GM12878 (cell line): ENCODE measurements around the gene CCSER2. TPM values are rescaled to one million over a fixed set of nuclear protein-coding genes. Genes with fewer than 3 reads are reported as not detected.

Experiments used
- ATAC-seq: fragments of 200-7000 bp; cut with Tn5 transposase; 3 replicates; pipeline ENCODE4 v1.9.1; 2020; ENCODE audit warnings: mild to moderate bottlenecking, moderate library complexity
- BruUV-seq: library from RNA; stranded (reverse); fragments of 400-500 nt; replicated peaks from 2 replicates; lab custom pipeline; 2021; lab: Mats Ljungman, UMichigan
- CTCF ChIA-PET: fragments of 300-600 bp; sonication (Branson Sonifier 250); formaldehyde crosslinking; extraction: SDS; loops from one replicate; lab custom pipeline; 2021; ENCODE audit warnings: inconsistent platforms; lab: Yijun Ruan, JAX
- POLR2A ChIA-PET: fragments of 350-600 bp; formaldehyde crosslinking; extraction: SDS; loops from one replicate; lab custom pipeline; 2021; ENCODE audit warnings: inconsistent platforms; lab: Charles Lee
- RAD21 ChIA-PET: fragments of 300-600 bp; sonication (Branson Sonifier 250); formaldehyde crosslinking; loops from one replicate; lab custom pipeline; 2023; ENCODE audit warnings: antibody characterized with exemption; ENCODE audit not compliant: unreplicated experiment; lab: Charles Lee
- SMC1A ChIA-PET: fragments of 300-600 bp; sonication (Branson Sonifier 250); formaldehyde crosslinking; loops from one replicate; lab custom pipeline; 2023; ENCODE audit not compliant: unreplicated experiment, uncharacterized antibody; lab: Charles Lee
- DNase-seq: peaks from one replicate; pipeline ENCODE4 v3.0.0-alpha.2; 2011; ENCODE audit warnings: low read depth, low spot score
- FAIRE-seq: peaks from 3 replicates; lab custom pipeline; 2011; peaks lifted over from hg19 to GRCh38; lab: Jason Lieb, UNC
- H2AFZ ChIP-seq: 2 replicates; pipeline ENCODE4 v1.6.0; 2011; ENCODE audit warnings: low read depth, low read length, control low read depth; ENCODE audit not compliant: control insufficient read depth
- H3K27ac ChIP-seq: 2 replicates; pipeline ENCODE4 v1.5.1; 2011; ENCODE audit warnings: control low read depth; ENCODE audit not compliant: control insufficient read depth, insufficient read depth
- H3K27me3 ChIP-seq, 2 experiments: replicated peaks in 1 of 2; 2 replicates each; pipeline versions ENCODE4 v1.6.0 to v1.6.1; 2011; ENCODE audit warnings: low read length in 1 of 2; ENCODE audit not compliant: control insufficient read depth in 2 of 2, insufficient read depth in 2 of 2
- H3K36me3 ChIP-seq, 2 experiments: 2 replicates each; pipeline ENCODE4 v1.5.1; 2011; ENCODE audit warnings: low read length in 1 of 2; ENCODE audit not compliant: control insufficient read depth in 2 of 2, insufficient read depth in 2 of 2
- H3K4me1 ChIP-seq: 2 replicates; pipeline ENCODE4 v1.6.1; 2011; ENCODE audit warnings: mild to moderate bottlenecking, low read length, moderate library complexity, mixed read lengths; ENCODE audit not compliant: control insufficient read depth, insufficient read depth
- H3K4me2 ChIP-seq: 2 replicates; pipeline ENCODE4 v1.6.0; 2011; ENCODE audit warnings: control low read depth; ENCODE audit not compliant: control insufficient read depth, insufficient read depth
- H3K4me3 ChIP-seq: fragments of 200-600 bp; sonication (generic); 2 replicates; pipeline ENCODE4 v1.5.1; 2016
- H3K79me2 ChIP-seq: 2 replicates; pipeline ENCODE4 v1.6.0; 2011; ENCODE audit warnings: low read length; ENCODE audit not compliant: control insufficient read depth, insufficient read depth
- H3K9ac ChIP-seq: 2 replicates; pipeline ENCODE4 v1.8.0; 2011; ENCODE audit warnings: low read length, control low read depth, mixed read lengths; ENCODE audit not compliant: control insufficient read depth, insufficient read depth
- H3K9me3 ChIP-seq: replicated peaks from 3 replicates; pipeline ENCODE4 v1.5.1; 2011; ENCODE audit warnings: mild to moderate bottlenecking, low read length; ENCODE audit not compliant: control insufficient read depth, insufficient read depth
- H4K20me1 ChIP-seq: 2 replicates; pipeline ENCODE4 v1.6.0; 2011; ENCODE audit not compliant: control insufficient read depth, insufficient read depth
- BACH1 ChIP-seq: fragments of 450-650 bp; IDR thresholded peaks from 2 replicates; pipeline ENCODE4 v1.6.1; 2017; ENCODE audit warnings: mild to moderate bottlenecking, borderline replicate concordance
- BHLHE40 ChIP-seq, 2 experiments: fragments of 450-650 bp in 1 of 2; IDR thresholded peaks; 2 replicates each; pipeline ENCODE4 v1.6.1; 2011 to 2017; ENCODE audit warnings: low read depth in 2 of 2, borderline replicate concordance in 1 of 2, improper control_type of control experiment in 1 of 2, low read length in 1 of 2, mild to moderate bottlenecking in 1 of 2
- CBX5 ChIP-seq: sonication (generic); IDR thresholded peaks from 2 replicates; pipeline ENCODE4 v1.6.1; 2016; ENCODE audit warnings: low read depth, moderate library complexity, mild to moderate bottlenecking, inconsistent platforms
- ETV6 ChIP-seq, 2 experiments: fragments of 450-650 bp in 1 of 2; IDR thresholded peaks in 1 of 2; conservative IDR thresholded peaks in 1 of 2; 2 replicates each; pipeline ENCODE4 v1.6.1; 2014; ENCODE audit warnings: antibody characterized with exemption in 1 of 2, borderline replicate concordance in 1 of 2, low read depth in 1 of 2, mild to moderate bottlenecking in 1 of 2, moderate library complexity in 1 of 2
- HDGF ChIP-seq: fragments of 450-650 bp; IDR thresholded peaks from 2 replicates; pipeline ENCODE4 v1.6.1; 2016; ENCODE audit warnings: antibody characterized with exemption
- IRF5 ChIP-seq: fragments of 450-650 bp; IDR thresholded peaks from 2 replicates; pipeline ENCODE4 v1.6.1; 2017; ENCODE audit warnings: borderline replicate concordance
- KDM1A ChIP-seq: fragments of 200-600 bp; sonication (generic); IDR thresholded peaks from 2 replicates; pipeline ENCODE4 v1.6.1; 2016; ENCODE audit warnings: borderline replicate concordance
- MAX ChIP-seq: IDR thresholded peaks from 2 replicates; pipeline ENCODE4 v1.6.1; 2012; ENCODE audit warnings: low read depth, low read length, improper control_type of control experiment
- NBN ChIP-seq: fragments of 450-650 bp; IDR thresholded peaks from 2 replicates; pipeline ENCODE4 v1.6.1; 2016
- NFIC ChIP-seq: IDR thresholded peaks from 2 replicates; pipeline ENCODE4 v1.6.1; 2012; ENCODE audit warnings: low read depth, mild to moderate bottlenecking, inconsistent platforms, low read length, moderate library complexity
- POU2F2 ChIP-seq: IDR thresholded peaks from 3 replicates; pipeline ENCODE4 v1.6.1; 2011; ENCODE audit warnings: low read depth, mild to moderate bottlenecking, low read length, borderline replicate concordance
- SMAD1 ChIP-seq: fragments of 450-650 bp; IDR thresholded peaks from 2 replicates; pipeline ENCODE4 v1.6.1; 2018; ENCODE audit warnings: mild to moderate bottlenecking, low read depth; ENCODE audit not compliant: partially characterized antibody
- TCF12 ChIP-seq: IDR thresholded peaks from 2 replicates; pipeline ENCODE4 v1.6.1; 2011; ENCODE audit warnings: low read depth, mild to moderate bottlenecking, low read length
- in situ Hi-C: fragments of 300-500 bp; cut with MboI; formaldehyde crosslinking; loops from 9 replicates; pipeline ENCODE4 v1.14.3; 2018; ENCODE audit warnings: mixed read lengths
- intact Hi-C: fragments of 100-400 bp; cut with micrococcal nuclease; formaldehyde crosslinking; loops from one replicate; pipeline ENCODE4 v1.14.2; 2022; ENCODE audit not compliant: unreplicated experiment
- polyA plus RNA-seq, 11 experiments: library from polyadenylated mRNA; depleted of rRNA in 4 of 11; unstranded in 6 of 11; stranded (reverse) in 5 of 11; fragments of >200 nt; fragmentation: Nextera tagmentation in 4 of 11; fragmentation: Illumina TruSeq in 1 of 11; extraction: Ambion mirVana in 4 of 11; extraction: Trizol in 1 of 11; gene quantifications; 1 replicate in 1 of 11; 2 replicates in 10 of 11; pipeline versions ENCODE4 v1.2.1 to v1.2.3, GENCODE V29; 2011 to 2016; ENCODE audit warnings: inconsistent platforms in 2 of 11, missing spikeins in 2 of 11, low read depth in 1 of 11
- total RNA-seq, 4 experiments: library from RNA; depleted of rRNA in 3 of 4; stranded (reverse); fragments of >200 nt in 3 of 4; fragmentation: Illumina TruSeq in 1 of 4; extraction: Trizol in 1 of 4; gene quantifications; 2 replicates each; pipeline versions ENCODE4 v1.2.1 to v1.2.3, GENCODE V29; 2013 to 2021
- TF ChIP-seq, protein P1 (sequence below): fragments of 450-650 bp; IDR thresholded peaks from 2 replicates; pipeline ENCODE4 v1.6.1; 2018; ENCODE audit warnings: mild to moderate bottlenecking, low read depth, moderate library complexity; ENCODE audit not compliant: partially characterized antibody

CCSER2 gene
- total and polyA plus RNA-seq, 10 of the 15 experiments (the other 5 are each of a cell fraction or from before 2014, with no cell fraction given), result 4.7 to 18.8 (median 13.2) TPM

- no peak overlapping the region for H3K9ac ChIP-seq
- H3K79me2 ChIP-seq, result no peaks in the 10 kb centered on the region
- ATAC-seq (no peak), FAIRE-seq (no peak)
- no peak overlapping the region for H3K4me2 ChIP-seq
- no peaks in the 10 kb centered on the region for H3K9me3 ChIP-seq
- no peaks in the 10 kb centered on the region for H3K27me3 ChIP-seq
- in situ Hi-C loops (no loop called here), intact Hi-C loops (no loop called here)
- SMC1A ChIA-PET, result no interaction called here
- TF ChIP-seq TCF12, result no peak
- TF ChIP-seq NFIC, result no peak
- no peak for TF ChIP-seq MAX
- TF ChIP-seq CBX5, result no peak
- TF ChIP-seq, protein P1, sequence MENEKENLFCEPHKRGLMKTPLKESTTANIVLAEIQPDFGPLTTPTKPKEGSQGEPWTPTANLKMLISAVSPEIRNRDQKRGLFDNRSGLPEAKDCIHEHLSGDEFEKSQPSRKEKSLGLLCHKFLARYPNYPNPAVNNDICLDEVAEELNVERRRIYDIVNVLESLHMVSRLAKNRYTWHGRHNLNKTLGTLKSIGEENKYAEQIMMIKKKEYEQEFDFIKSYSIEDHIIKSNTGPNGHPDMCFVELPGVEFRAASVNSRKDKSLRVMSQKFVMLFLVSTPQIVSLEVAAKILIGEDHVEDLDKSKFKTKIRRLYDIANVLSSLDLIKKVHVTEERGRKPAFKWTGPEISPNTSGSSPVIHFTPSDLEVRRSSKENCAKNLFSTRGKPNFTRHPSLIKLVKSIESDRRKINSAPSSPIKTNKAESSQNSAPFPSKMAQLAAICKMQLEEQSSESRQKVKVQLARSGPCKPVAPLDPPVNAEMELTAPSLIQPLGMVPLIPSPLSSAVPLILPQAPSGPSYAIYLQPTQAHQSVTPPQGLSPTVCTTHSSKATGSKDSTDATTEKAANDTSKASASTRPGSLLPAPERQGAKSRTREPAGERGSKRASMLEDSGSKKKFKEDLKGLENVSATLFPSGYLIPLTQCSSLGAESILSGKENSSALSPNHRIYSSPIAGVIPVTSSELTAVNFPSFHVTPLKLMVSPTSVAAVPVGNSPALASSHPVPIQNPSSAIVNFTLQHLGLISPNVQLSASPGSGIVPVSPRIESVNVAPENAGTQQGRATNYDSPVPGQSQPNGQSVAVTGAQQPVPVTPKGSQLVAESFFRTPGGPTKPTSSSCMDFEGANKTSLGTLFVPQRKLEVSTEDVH, result no peak
- no peak for TF ChIP-seq SMAD1
- no peak for TF ChIP-seq KDM1A
- no peak for TF ChIP-seq BHLHE40 (IDR thresholded peaks at IDR 0.05; ENCODE audit: borderline replicate concordance in 1 of 2, low read depth in 2 of 2, low read length in 1 of 2)
- TF ChIP-seq POU2F2, result no peak
- no peak for TF ChIP-seq IRF5
- no peak for TF ChIP-seq BACH1
- no peak for TF ChIP-seq NBN
- TF ChIP-seq HDGF, result no peak
- TF ChIP-seq ETV6 (conservative IDR thresholded peaks at IDR 0.05 in 1 of 2, IDR thresholded peaks at IDR 0.05 in 1 of 2; ENCODE audit: borderline replicate concordance in 1 of 2, low read depth in 1 of 2), result no peak
- TF ChIP-seq, all 136 proteins: peak for 0
- Histone ChIP-seq H3K4me1 (no peaks in the 10 kb centered on the region), H4K20me1 (no peaks in the 10 kb centered on the region), H3K4me3 (no peak overlapping the region), H3K36me3 (no peaks in the 10 kb centered on the region), H3K27ac (no peak overlapping the region), H2AFZ (no peak overlapping the region)
- no peak for DNase-seq
- BruUV-seq, result no TSS peak
- POLR2A ChIA-PET, result no interaction called here
- CTCF ChIA-PET, result no interaction called here
- RAD21 ChIA-PET, result no interaction called here
Observed at GRCh38 chr10:84478151-84478550, 149.8 kb downstream of the CCSER2 start.
